NCI-H1694 treated with DMSO at 0.1 percent for 48 hours (cell line): Measurements from ENCODE around the gene DLX2.

ENCODE experiments used
- DNase-seq: peaks from one replicate; lab custom pipeline; 2025; lab: John Stamatoyannopoulos, UW

The DLX2 gene

GRCh38 chr2:172053486-172053885, 49.2 kb downstream of the DLX2 start:
- no peak for DNase-seq

GRCh38 chr2:172052000-172052983, 50.4 kb downstream of the DLX2 start:
- DNase-seq = no peak

- DNase-seq = no peak
These were observed 52.1 kb downstream of the DLX2 start for GRCh38 chr2:172050479-172051125.

- no peak for DNase-seq
These were observed 53.1 kb downstream of the DLX2 start for GRCh38 chr2:172049567-172050120.
